Endodermal cell (in vitro differentiated cells): ENCODE results near the gene KCNK1. TPM values are rescaled to one million over a fixed set of nuclear protein-coding genes. Genes with fewer than 3 reads are reported as not detected.

Source experiments
- DNase-seq: peaks from one replicate; pipeline ENCODE4 v3.0.0-alpha.2; 2017
- H3K27ac ChIP-seq: 2 replicates; pipeline ENCODE4 v1.5.1; 2013; ENCODE audit warnings: mild to moderate bottlenecking, low read depth, low read length, moderate library complexity
- H3K27me3 ChIP-seq: 2 replicates; pipeline ENCODE4 v1.6.1; 2013; ENCODE audit warnings: mild to moderate bottlenecking, low read length, moderate library complexity; ENCODE audit not compliant: insufficient read depth, control insufficient read depth, poor library complexity, severe bottlenecking
- H3K36me3 ChIP-seq: 2 replicates; pipeline ENCODE4 v1.7.0; 2013; ENCODE audit warnings: mild to moderate bottlenecking, low read length, moderate library complexity; ENCODE audit not compliant: control insufficient read depth, insufficient read depth
- H3K4me1 ChIP-seq: one replicate; pipeline ENCODE4 v1.7.0; 2013; ENCODE audit warnings: low read length; ENCODE audit not compliant: control insufficient read depth, insufficient read depth
- H3K4me3 ChIP-seq: 2 replicates; pipeline ENCODE4 v1.5.1; 2013; ENCODE audit warnings: mild to moderate bottlenecking, low read length, moderate library complexity
- H3K9ac ChIP-seq: 2 replicates; pipeline ENCODE4 v1.6.1; 2013; ENCODE audit warnings: mild to moderate bottlenecking, low read length, moderate library complexity; ENCODE audit not compliant: poor library complexity, severe bottlenecking; ENCODE audit errors: extremely low read depth
- H3K9me3 ChIP-seq: 2 replicates; pipeline ENCODE4 v1.6.1; 2013; ENCODE audit warnings: mild to moderate bottlenecking, low read length, moderate library complexity; ENCODE audit not compliant: control insufficient read depth
- H3K27ac Mint-ChIP-seq: 2 replicates; pipeline ENCODE4 v1.8.0; 2020; ENCODE audit warnings: mixed read lengths
- H3K27me3 Mint-ChIP-seq: 2 replicates; pipeline ENCODE4 v1.8.0; 2021; ENCODE audit warnings: mild to moderate bottlenecking, mixed read lengths; ENCODE audit not compliant: insufficient read depth
- H3K36me3 Mint-ChIP-seq: 2 replicates; pipeline ENCODE4 v1.8.0; 2020; ENCODE audit warnings: low read depth, mixed read lengths
- H3K4me1 Mint-ChIP-seq: 2 replicates; pipeline ENCODE4 v1.8.0; 2020; ENCODE audit warnings: mixed read lengths
- H3K4me3 Mint-ChIP-seq: 2 replicates; pipeline ENCODE4 v1.8.0; 2020; ENCODE audit warnings: mild to moderate bottlenecking, moderate library complexity, mixed read lengths
- H3K9me3 Mint-ChIP-seq: 2 replicates; pipeline ENCODE4 v1.8.0; 2020; ENCODE audit warnings: mild to moderate bottlenecking, mixed read lengths
- WGBS, 2 experiments: methylation state at CpG; one replicate each; pipeline versions ENCODE4 v1.1.5 to v1.1.7; 2013; ENCODE audit warnings: missing lambda C conversion rate in 2 of 2, mixed read lengths in 1 of 2; ENCODE audit not compliant: insufficient coverage in 1 of 2, insufficient read length in 1 of 2; 5-methylcytosine and 5-hydroxymethylcytosine counted together
- total RNA-seq, 2 donors: library from RNA; stranded (reverse); fragmentation: NEBNext Ultra II Directional in 1 of 2; extraction: Animal tissue kit (Norgen Biotek cat#: 25700) in 1 of 2; gene quantifications; 2 replicates in 1 of 2; 3 replicates in 1 of 2; pipeline ENCODE4 v1.2.1, GENCODE V29; 2021
- TF ChIP-seq, protein P1 (sequence below): fragments of 200-600 bp; sonication (generic); conservative IDR thresholded peaks from 2 replicates; pipeline ENCODE4 v1.5.0; 2021; ENCODE audit warnings: antibody characterized with exemption, mild to moderate bottlenecking

KCNK1 gene
- total RNA-seq, 2 donors from 2014 or later, result 50.1 to 55.7 TPM

GRCh38 chr1:233625087-233625486 is 11.2 kb downstream of the KCNK1 start:
- no peaks in the 10 kb centered on the region for H3K27me3 Mint-ChIP-seq
- peaks cover 38% of the 10 kb centered on the region for H3K36me3 Mint-ChIP-seq
- peaks cover 30% of the 10 kb centered on the region for H3K36me3 ChIP-seq
- no peak overlapping the region for H3K9ac ChIP-seq
- TF ChIP-seq, protein P1, sequence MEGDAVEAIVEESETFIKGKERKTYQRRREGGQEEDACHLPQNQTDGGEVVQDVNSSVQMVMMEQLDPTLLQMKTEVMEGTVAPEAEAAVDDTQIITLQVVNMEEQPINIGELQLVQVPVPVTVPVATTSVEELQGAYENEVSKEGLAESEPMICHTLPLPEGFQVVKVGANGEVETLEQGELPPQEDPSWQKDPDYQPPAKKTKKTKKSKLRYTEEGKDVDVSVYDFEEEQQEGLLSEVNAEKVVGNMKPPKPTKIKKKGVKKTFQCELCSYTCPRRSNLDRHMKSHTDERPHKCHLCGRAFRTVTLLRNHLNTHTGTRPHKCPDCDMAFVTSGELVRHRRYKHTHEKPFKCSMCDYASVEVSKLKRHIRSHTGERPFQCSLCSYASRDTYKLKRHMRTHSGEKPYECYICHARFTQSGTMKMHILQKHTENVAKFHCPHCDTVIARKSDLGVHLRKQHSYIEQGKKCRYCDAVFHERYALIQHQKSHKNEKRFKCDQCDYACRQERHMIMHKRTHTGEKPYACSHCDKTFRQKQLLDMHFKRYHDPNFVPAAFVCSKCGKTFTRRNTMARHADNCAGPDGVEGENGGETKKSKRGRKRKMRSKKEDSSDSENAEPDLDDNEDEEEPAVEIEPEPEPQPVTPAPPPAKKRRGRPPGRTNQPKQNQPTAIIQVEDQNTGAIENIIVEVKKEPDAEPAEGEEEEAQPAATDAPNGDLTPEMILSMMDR, result no peak
- H3K27ac ChIP-seq, result no peak overlapping the region
- 97 to 100% methylated on average over 2 of the region's 2 CpGs for WGBS, 2 experiments
- H3K4me3 Mint-ChIP-seq, result no peak overlapping the region
- peaks cover 3% of the 10 kb centered on the region for H3K4me1 ChIP-seq
- H3K9me3 Mint-ChIP-seq, result no peaks in the 10 kb centered on the region
- H3K27me3 ChIP-seq, result no peaks in the 10 kb centered on the region
- DNase-seq, result no peak
- H3K9me3 ChIP-seq, result no peaks in the 10 kb centered on the region
- peaks cover 26% of the 10 kb centered on the region for H3K4me1 Mint-ChIP-seq
- no peak overlapping the region for H3K4me3 ChIP-seq
- no peak overlapping the region for H3K27ac Mint-ChIP-seq

DNA sequence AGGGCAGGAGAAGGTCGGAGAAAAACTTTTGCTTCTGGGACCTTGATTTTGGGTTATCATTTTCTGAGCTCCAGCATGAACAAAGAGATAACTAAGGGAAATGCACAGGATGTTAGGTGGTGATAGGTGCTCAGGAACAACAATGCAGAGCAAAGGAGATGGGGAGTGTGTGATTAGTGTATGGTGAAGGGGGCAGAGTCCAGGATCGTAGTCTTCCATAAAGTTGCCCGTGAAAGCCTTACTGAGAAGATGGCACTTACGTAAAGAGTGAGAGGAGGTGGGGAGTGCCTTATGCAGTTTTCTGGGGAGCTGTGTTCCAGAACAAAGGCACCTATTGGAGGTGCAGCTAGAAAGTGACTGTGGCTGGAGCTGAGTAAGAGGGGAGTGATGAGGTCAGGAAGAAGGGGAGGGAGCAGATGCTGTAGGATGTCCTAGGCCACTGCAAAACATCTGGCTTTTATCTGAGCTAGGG is 11.6 kb downstream of the KCNK1 start:
- Histone ChIP-seq H3K27ac (no peak overlapping the region), H3K36me3 (peaks cover 35% of the 10 kb centered on the region), H3K4me1 (peaks cover 3% of the 10 kb centered on the region), H3K27me3 (no peaks in the 10 kb centered on the region), H3K9me3 (no peaks in the 10 kb centered on the region), H3K4me3 (no peak overlapping the region), H3K9ac (no peak overlapping the region)
- H3K27me3 Mint-ChIP-seq, result no peaks in the 10 kb centered on the region
- TF ChIP-seq, protein P1, result no peak
- no peak overlapping the region for H3K27ac Mint-ChIP-seq
- no peak for DNase-seq
- no peak overlapping the region for H3K4me3 Mint-ChIP-seq
- WGBS, 2 experiments, result 82 to 84% methylated on average over 4 of the region's 4 CpGs
- peaks cover 26% of the 10 kb centered on the region for H3K4me1 Mint-ChIP-seq
- H3K9me3 Mint-ChIP-seq, result no peaks in the 10 kb centered on the region
- peaks cover 42% of the 10 kb centered on the region for H3K36me3 Mint-ChIP-seq

GRCh38 chr1:233627376-233627775 is 13.5 kb downstream of the KCNK1 start:
- H3K27ac ChIP-seq, result no peak overlapping the region
- no peaks in the 10 kb centered on the region for H3K27me3 ChIP-seq
- DNase-seq, result peak; percentile 49
- Mint-ChIP-seq H3K27me3 (no peaks in the 10 kb centered on the region), H3K36me3 (peaks cover 44% of the 10 kb centered on the region), H3K4me1 (peaks cover 23% of the 10 kb centered on the region), H3K9me3 (no peaks in the 10 kb centered on the region), H3K27ac (no peak overlapping the region), H3K4me3 (no peak overlapping the region)
- WGBS, 2 experiments, result 91% methylated on average over 9 to 11 of the region's 11 CpGs
- peaks cover 48% of the 10 kb centered on the region for H3K36me3 ChIP-seq
- TF ChIP-seq, protein P1, result no peak
- H3K9me3 ChIP-seq, result no peaks in the 10 kb centered on the region
- no peak overlapping the region for H3K4me3 ChIP-seq
- H3K4me1 ChIP-seq, result no peaks in the 10 kb centered on the region
- H3K9ac ChIP-seq, result no peak overlapping the region
